ENCODE measurements around the gene DMBT1. TPM values are rescaled to one million over a fixed set of nuclear protein-coding genes. Genes with fewer than 3 reads are reported as not detected.

Gene DMBT1
- total RNA-seq, 1 donor: not detected

GRCh38 chr10:122531261-122531660, 29.3 kb upstream of the DMBT1 start:
- DNase-seq (ENCODE audit: low read depth): no peak
- TF ChIP-seq, protein P1, sequence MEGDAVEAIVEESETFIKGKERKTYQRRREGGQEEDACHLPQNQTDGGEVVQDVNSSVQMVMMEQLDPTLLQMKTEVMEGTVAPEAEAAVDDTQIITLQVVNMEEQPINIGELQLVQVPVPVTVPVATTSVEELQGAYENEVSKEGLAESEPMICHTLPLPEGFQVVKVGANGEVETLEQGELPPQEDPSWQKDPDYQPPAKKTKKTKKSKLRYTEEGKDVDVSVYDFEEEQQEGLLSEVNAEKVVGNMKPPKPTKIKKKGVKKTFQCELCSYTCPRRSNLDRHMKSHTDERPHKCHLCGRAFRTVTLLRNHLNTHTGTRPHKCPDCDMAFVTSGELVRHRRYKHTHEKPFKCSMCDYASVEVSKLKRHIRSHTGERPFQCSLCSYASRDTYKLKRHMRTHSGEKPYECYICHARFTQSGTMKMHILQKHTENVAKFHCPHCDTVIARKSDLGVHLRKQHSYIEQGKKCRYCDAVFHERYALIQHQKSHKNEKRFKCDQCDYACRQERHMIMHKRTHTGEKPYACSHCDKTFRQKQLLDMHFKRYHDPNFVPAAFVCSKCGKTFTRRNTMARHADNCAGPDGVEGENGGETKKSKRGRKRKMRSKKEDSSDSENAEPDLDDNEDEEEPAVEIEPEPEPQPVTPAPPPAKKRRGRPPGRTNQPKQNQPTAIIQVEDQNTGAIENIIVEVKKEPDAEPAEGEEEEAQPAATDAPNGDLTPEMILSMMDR (IDR thresholded peaks at IDR 0.05; ENCODE audit: insufficient read depth, low read depth, low read length): no peak
- no peak overlapping the region for H3K4me3 ChIP-seq (ENCODE audit: low read depth, low read length)

DNA sequence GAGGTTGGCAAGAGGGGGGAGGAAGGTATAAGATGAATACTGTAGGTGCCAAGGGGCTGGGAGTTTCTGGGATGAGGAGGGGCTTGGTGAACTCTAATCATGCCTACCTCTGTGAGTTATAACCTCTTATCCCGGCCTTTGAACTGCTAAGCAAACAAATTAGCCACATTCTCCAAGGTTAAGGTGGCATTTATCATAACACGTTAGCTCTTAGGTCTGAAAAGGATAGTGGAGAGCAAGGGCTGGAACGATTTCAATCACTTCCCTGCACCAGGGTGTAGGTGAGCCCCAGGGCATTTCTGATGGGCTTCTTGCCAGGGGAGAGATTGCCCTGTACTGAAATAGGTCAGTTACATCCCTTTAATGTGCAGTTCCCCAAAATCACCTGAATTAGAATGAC, 28.6 kb upstream of the DMBT1 start:
- DNase-seq (ENCODE audit: low read depth): no peak
- TF ChIP-seq, protein P1 (IDR thresholded peaks at IDR 0.05; ENCODE audit: insufficient read depth, low read depth, low read length): no peak

DNA sequence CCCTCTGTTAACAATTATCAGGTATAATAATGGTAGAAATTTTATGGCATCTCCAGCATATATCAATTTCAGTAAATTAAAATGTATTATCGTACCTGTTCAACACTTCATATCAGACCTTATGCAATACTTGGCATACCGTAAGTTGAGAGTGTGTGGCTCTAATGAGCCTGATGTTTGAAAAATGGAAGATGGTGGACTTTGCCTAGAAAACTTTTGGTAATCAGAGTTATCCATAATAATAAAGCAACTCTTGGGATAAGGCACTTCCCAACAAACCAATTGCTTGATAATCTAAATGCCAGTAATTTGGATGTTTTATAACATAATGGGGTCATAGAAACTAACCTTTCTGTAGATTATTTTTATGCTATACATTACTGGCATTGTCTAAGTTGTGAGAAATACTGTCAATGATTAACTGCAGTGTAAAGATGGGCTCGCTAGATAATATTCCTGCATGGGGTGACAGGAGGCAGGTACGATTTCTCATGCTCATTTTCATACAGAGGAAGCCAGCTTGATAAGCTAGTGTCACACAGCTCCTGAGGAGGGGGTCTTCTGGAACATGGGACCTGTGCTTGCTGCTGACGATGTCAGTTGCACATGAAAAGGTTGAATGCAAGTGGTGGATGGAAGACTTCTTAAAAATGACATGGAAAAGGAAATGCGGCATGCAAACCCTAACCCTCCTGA, 27.8 kb upstream of the DMBT1 start:
- TF ChIP-seq, protein P1 (IDR thresholded peaks at IDR 0.05; ENCODE audit: insufficient read depth, low read depth, low read length): no peak
- no peak for DNase-seq (ENCODE audit: low read depth)
- no peak overlapping the region for H3K4me3 ChIP-seq (ENCODE audit: low read depth, low read length)

More for the DNA sequence above, 28.6 kb upstream of the DMBT1 start:
- H3K4me3 ChIP-seq (ENCODE audit: low read depth, low read length): no peak overlapping the region

GRCh38 chr10:122537545-122537944, 23.0 kb upstream of the DMBT1 start:
- DNase-seq (ENCODE audit: low read depth): no peak
- TF ChIP-seq, protein P1 (IDR thresholded peaks at IDR 0.05; ENCODE audit: insufficient read depth, low read depth, low read length): no peak
- no peak overlapping the region for H3K4me3 ChIP-seq (ENCODE audit: low read depth, low read length)

GRCh38 chr10:122541541-122542002, 19.0 kb upstream of the DMBT1 start:
- TF ChIP-seq, protein P1 (IDR thresholded peaks at IDR 0.05; ENCODE audit: insufficient read depth, low read depth, low read length): no peak
- H3K4me3 ChIP-seq (ENCODE audit: low read depth, low read length): no peak overlapping the region
- no peak for DNase-seq (ENCODE audit: low read depth)

- no peak for DNase-seq (ENCODE audit: low read depth)
- TF ChIP-seq, protein P1 (IDR thresholded peaks at IDR 0.05; ENCODE audit: insufficient read depth, low read depth, low read length): no peak
- no peak overlapping the region for H3K4me3 ChIP-seq (ENCODE audit: low read depth, low read length)
These were observed 16.7 kb upstream of the DMBT1 start for GRCh38 chr10:122543676-122544445.
